Body of pancreas (tissue), 4 donors: Measurements from ENCODE around the gene ADAMTS2. TPM values are rescaled to one million over a fixed set of nuclear protein-coding genes. Genes with fewer than 3 reads are reported as not detected.

Source experiments
- ATAC-seq: fragments of 150-250 bp; one replicate; pipeline ENCODE4 v1.9.1; 2016
- DNase-seq, 4 donors: peaks; one replicate each; pipeline ENCODE4 v3.0.0-alpha.2; 2019
- H3K27ac ChIP-seq, 4 donors: fragments of 200-600 bp; sonication (generic); 1 replicate in 3 of 4; 2 replicates in 1 of 4; pipeline versions ENCODE4 v1.5.1 to v1.6.1; 2016 to 2019; ENCODE audit warnings: mild to moderate bottlenecking in 1 of 4, mixed read lengths in 1 of 4, moderate library complexity in 1 of 4
- H3K27me3 ChIP-seq, 2 donors: fragments of 200-600 bp; sonication (generic); one replicate each; pipeline ENCODE4 v1.6.0; 2016; ENCODE audit warnings: mild to moderate bottlenecking in 1 of 2
- H3K36me3 ChIP-seq, 2 donors: fragments of 200-600 bp; sonication (generic); replicated peaks in 1 of 2; 2 replicates each; pipeline ENCODE4 v1.5.1; 2016; ENCODE audit warnings: low read depth in 2 of 2; ENCODE audit not compliant: insufficient read depth in 1 of 2
- H3K4me1 ChIP-seq: fragments of 200-600 bp; sonication (generic); one replicate; pipeline ENCODE4 v1.6.0; 2016
- H3K4me3 ChIP-seq, 2 donors: fragments of 200-600 bp; sonication (generic); 1 replicate in 1 of 2; 2 replicates in 1 of 2; pipeline ENCODE4 v1.5.1; 2016 to 2019
- H3K9me3 ChIP-seq, 3 donors: fragments of 200-600 bp; sonication (generic); 1 replicate in 2 of 3; 2 replicates in 1 of 3; pipeline ENCODE4 v1.5.1; 2016
- POLR2A ChIP-seq, 3 donors: fragments of 450-650 bp; IDR thresholded peaks; one replicate each; pipeline ENCODE4 v1.6.1; 2016; ENCODE audit warnings: antibody characterized with exemption in 3 of 3, mild to moderate bottlenecking in 2 of 3
- WGBS, 2 donors: methylation state at CpG; one replicate each; pipeline ENCODE4 v1.1.5; 2017; 5-methylcytosine and 5-hydroxymethylcytosine counted together
- intact Hi-C: fragments of 100-400 bp; cut with DNase I; formaldehyde crosslinking; loops from one replicate; pipeline ENCODE4 v1.15.1; 2023
- total RNA-seq, 2 donors: library from RNA; depleted of rRNA; stranded (reverse); fragments of >200 nt; gene quantifications; one replicate each; pipeline ENCODE4 v1.1.0, GENCODE V29; 2016
- TF ChIP-seq, protein P1 (sequence below), 7 experiments: fragments of 450-650 bp in 4 of 7; fragments of 200-600 bp in 3 of 7; sonication (generic) in 3 of 7; IDR thresholded peaks; one replicate each; pipeline ENCODE4 v1.5.1; 2016 to 2019; ENCODE audit warnings: antibody characterized with exemption in 7 of 7

ADAMTS2 gene
- total RNA-seq, 2 donors from 2014 or later, result 9.1 to 19.1 TPM

DNA sequence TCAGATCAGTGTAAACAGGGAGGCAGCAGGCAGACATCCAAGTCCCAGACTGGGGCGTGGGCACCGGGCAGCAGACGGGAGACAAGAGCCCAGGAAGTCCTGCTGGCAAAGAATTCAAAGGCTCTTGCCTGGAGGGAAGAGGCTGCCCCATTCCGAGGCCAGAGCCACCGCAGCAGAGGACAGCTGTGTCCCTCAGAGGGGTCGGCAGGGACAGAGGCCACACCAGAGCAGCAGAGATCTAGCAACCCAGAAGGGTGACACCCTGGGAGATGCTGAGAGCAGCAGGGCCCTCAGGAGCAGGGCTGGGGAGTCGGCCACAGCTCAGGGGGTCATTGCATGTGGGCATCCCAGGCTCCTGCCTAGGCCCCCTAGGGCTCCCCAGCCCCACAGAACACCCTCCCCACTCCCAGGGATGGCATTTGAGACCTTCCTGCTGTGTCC, 29.1 kb downstream of the ADAMTS2 start:
- no peaks in the 10 kb centered on the region for H3K27me3 ChIP-seq
- no peaks in the 10 kb centered on the region for H3K36me3 ChIP-seq
- intact Hi-C loops, result no loop called here
- WGBS, 2 donors, result 63 to 65% methylated on average over 7 of the region's 7 CpGs
- no peaks in the 10 kb centered on the region for H3K4me1 ChIP-seq
- H3K9me3 ChIP-seq, result no peaks in the 10 kb centered on the region
- no peak for ATAC-seq
- DNase-seq, result peak in 1 of 4 donors; percentile 5
- no peak overlapping the region for H3K27ac ChIP-seq
- TF ChIP-seq, protein P1, sequence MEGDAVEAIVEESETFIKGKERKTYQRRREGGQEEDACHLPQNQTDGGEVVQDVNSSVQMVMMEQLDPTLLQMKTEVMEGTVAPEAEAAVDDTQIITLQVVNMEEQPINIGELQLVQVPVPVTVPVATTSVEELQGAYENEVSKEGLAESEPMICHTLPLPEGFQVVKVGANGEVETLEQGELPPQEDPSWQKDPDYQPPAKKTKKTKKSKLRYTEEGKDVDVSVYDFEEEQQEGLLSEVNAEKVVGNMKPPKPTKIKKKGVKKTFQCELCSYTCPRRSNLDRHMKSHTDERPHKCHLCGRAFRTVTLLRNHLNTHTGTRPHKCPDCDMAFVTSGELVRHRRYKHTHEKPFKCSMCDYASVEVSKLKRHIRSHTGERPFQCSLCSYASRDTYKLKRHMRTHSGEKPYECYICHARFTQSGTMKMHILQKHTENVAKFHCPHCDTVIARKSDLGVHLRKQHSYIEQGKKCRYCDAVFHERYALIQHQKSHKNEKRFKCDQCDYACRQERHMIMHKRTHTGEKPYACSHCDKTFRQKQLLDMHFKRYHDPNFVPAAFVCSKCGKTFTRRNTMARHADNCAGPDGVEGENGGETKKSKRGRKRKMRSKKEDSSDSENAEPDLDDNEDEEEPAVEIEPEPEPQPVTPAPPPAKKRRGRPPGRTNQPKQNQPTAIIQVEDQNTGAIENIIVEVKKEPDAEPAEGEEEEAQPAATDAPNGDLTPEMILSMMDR (IDR thresholded peaks at IDR 0.05), result no peak
- no peak for TF ChIP-seq POLR2A (IDR thresholded peaks at IDR 0.05)
- no peak overlapping the region for H3K4me3 ChIP-seq

DNA sequence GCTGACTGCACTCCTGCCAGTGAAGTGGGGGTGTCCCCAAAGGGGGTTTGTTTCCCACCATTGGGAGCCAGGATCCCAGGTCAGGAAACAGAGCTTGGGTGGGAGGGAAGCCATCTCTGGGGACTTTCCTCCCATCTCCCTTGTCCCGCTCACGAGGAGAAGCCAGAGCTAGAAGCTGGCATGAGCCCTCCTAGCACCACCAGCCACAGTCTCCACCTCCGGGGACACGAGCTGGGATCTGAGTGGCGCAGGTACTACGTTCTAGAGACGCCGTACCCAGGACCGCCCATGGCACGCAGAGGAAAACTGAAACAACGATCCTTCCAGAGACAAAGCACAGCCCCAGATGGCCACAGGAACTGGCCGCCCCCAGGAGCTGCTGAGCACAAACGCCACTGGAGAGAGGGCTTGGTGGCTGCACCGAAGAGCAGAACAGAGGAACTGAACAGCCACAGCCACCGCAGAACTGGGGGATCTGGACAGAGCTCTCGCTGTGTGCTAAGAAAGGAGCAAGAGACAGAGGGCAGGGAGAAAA, 29.8 kb downstream of the ADAMTS2 start:
- H3K4me3 ChIP-seq, result no peak overlapping the region
- DNase-seq (peak in 1 of 4 donors; percentile 6), ATAC-seq (no peak)
- H3K36me3 ChIP-seq, result no peaks in the 10 kb centered on the region
- intact Hi-C loops, result no loop called here
- TF ChIP-seq POLR2A (IDR thresholded peaks at IDR 0.05), result no peak
- TF ChIP-seq, protein P1 (IDR thresholded peaks at IDR 0.05), result no peak
- H3K27me3 ChIP-seq, result no peaks in the 10 kb centered on the region
- 68 to 79% methylated on average over 16 of the region's 16 CpGs for WGBS, 2 donors
- no peaks in the 10 kb centered on the region for H3K9me3 ChIP-seq
- no peaks in the 10 kb centered on the region for H3K4me1 ChIP-seq
- no peak overlapping the region for H3K27ac ChIP-seq

- Histone ChIP-seq H3K27me3 (no peaks in the 10 kb centered on the region), H3K27ac (peak overlapping the region in 1 of 4 donors; percentile 40), H3K9me3 (no peaks in the 10 kb centered on the region), H3K4me1 (no peaks in the 10 kb centered on the region), H3K36me3 (no peaks in the 10 kb centered on the region), H3K4me3 (no peak overlapping the region)
- WGBS, 2 donors, result 69 to 76% methylated on average over 9 to 12 of the region's 12 CpGs
- TF ChIP-seq POLR2A (IDR thresholded peaks at IDR 0.05), result no peak
- TF ChIP-seq, protein P1 (IDR thresholded peaks at IDR 0.05), result no peak
- DNase-seq (peak in 1 of 4 donors; percentile 8), ATAC-seq (no peak)
- intact Hi-C loops, result no loop called here
Observed at GRCh38 chr5:179314606-179315355, 30.5 kb downstream of the ADAMTS2 start.

- Histone ChIP-seq H3K36me3 (no peaks in the 10 kb centered on the region), H3K27ac (peak overlapping the region in 1 of 4 donors; percentile 40), H3K27me3 (no peaks in the 10 kb centered on the region), H3K4me3 (no peak overlapping the region), H3K4me1 (no peaks in the 10 kb centered on the region), H3K9me3 (no peaks in the 10 kb centered on the region)
- TF ChIP-seq POLR2A (IDR thresholded peaks at IDR 0.05), result no peak
- TF ChIP-seq, protein P1 (IDR thresholded peaks at IDR 0.05), result no peak
- peak; percentile 35 to 61 (median 59) for DNase-seq
- 75 to 77% methylated on average over 19 to 30 of the region's 31 CpGs for whole genome bisulfite sequencing, 2 donors
- peak; percentile 72 for ATAC-seq
- intact Hi-C loops, result no loop called here
Observed at GRCh38 chr5:179313849-179314521, 31.3 kb downstream of the ADAMTS2 start.
